ENCODE results near the gene IFI27L1.

Gene IFI27L1

GRCh38 chr14:94115631-94116030 is 34.5 kb downstream of the IFI27L1 start:
- no peak for DNase-seq

GRCh38 chr14:94116701-94117100 is 35.6 kb downstream of the IFI27L1 start:
- no peak for DNase-seq

GRCh38 chr14:94117856-94118255 is 36.7 kb downstream of the IFI27L1 start:
- DNase-seq = no peak

GRCh38 chr14:94119071-94119470 is 38.0 kb downstream of the IFI27L1 start:
- DNase-seq = no peak

GRCh38 chr14:94120667-94121340 is 39.7 kb downstream of the IFI27L1 start:
- DNase-seq = no peak

- DNase-seq = no peak
Measured at GRCh38 chr14:94121485-94121884, 40.4 kb downstream of the IFI27L1 start.

- no peak for DNase-seq
Measured at GRCh38 chr14:94122438-94122837, 41.3 kb downstream of the IFI27L1 start.

GRCh38 chr14:94123296-94123695 is 42.2 kb downstream of the IFI27L1 start:
- DNase-seq = no peak

GRCh38 chr14:94123868-94124267 is 42.8 kb downstream of the IFI27L1 start:
- no peak for DNase-seq

- no peak for DNase-seq
Measured at GRCh38 chr14:94124582-94125377, 43.7 kb downstream of the IFI27L1 start.

GRCh38 chr14:94125659-94126418 is 44.7 kb downstream of the IFI27L1 start:
- DNase-seq = no peak

GRCh38 chr14:94126419-94126677 is 45.2 kb downstream of the IFI27L1 start:
- no peak for DNase-seq

GRCh38 chr14:94126800-94127199 is 45.7 kb downstream of the IFI27L1 start:
- DNase-seq = no peak

GRCh38 chr14:94127330-94127729 is 46.2 kb downstream of the IFI27L1 start:
- no peak for DNase-seq

- DNase-seq = no peak
Measured at GRCh38 chr14:94128216-94128839, 47.2 kb downstream of the IFI27L1 start.

GRCh38 chr14:94129111-94129757 is 48.1 kb downstream of the IFI27L1 start, which contains the start of gene IFI27L2:
Gene IFI27L2, minus strand, starts transcription at chr14:94129604. Its CDS starts 40 bp downstream, at chr14:94129564.
- DNase-seq = peak; percentile 93

- DNase-seq = peak; percentile 78
Measured at GRCh38 chr14:94129758-94130414, 48.8 kb downstream of the IFI27L1 start.

- DNase-seq = peak; percentile 82
Measured at GRCh38 chr14:94132285-94132887, 51.3 kb downstream of the IFI27L1 start.

- no peak for DNase-seq
Measured at GRCh38 chr14:94135476-94135875, 54.4 kb downstream of the IFI27L1 start.

- DNase-seq = peak; percentile 89
Measured at GRCh38 chr14:94136575-94137331, 55.6 kb downstream of the IFI27L1 start.

- DNase-seq = no peak
Measured at GRCh38 chr14:94138251-94138650, 57.1 kb downstream of the IFI27L1 start.

Data from NCI-H345 (cell line).